ENCODE measurements around the gene PRSS53. TPM values are rescaled to one million over a fixed set of nuclear protein-coding genes. Genes with fewer than 3 reads are reported as not detected.
"Not testable (repeated sequence)": the region's sequence is repeated elsewhere in the genome, so short reads cannot be mapped to it uniquely, and the experiment has no call there.

Gene PRSS53
- 0.92 TPM in 2 replicates for total RNA-seq

GRCh38 chr16:31088459-31089183 is at the start of gene PRSS53:
PRSS53 (minus strand) TSS chr16:31088943; CDS start chr16:31088809, 134 bp downstream.
- no peak for DNase-seq (ENCODE audit: low read depth, low spot score)

GRCh38 chr16:31136822-31137499 is 48.2 kb upstream of the PRSS53 start:
- not testable (repeated sequence) for DNase-seq (ENCODE audit: low read depth, low spot score)

GRCh38 chr16:31136287-31136662 is 47.5 kb upstream of the PRSS53 start:
- DNase-seq (ENCODE audit: low read depth, low spot score), result no peak

- DNase-seq (ENCODE audit: low read depth, low spot score), result no peak
Observed at GRCh38 chr16:31135535-31136286, 47.0 kb upstream of the PRSS53 start, which contains the start of gene PRSS8. PRSS8 (minus strand) TSS chr16:31135727; CDS start chr16:31135498, 229 bp downstream.

- DNase-seq (ENCODE audit: low read depth, low spot score), result no peak
Observed at GRCh38 chr16:31134625-31135534, 46.1 kb upstream of the PRSS53 start.

- DNase-seq (ENCODE audit: low read depth, low spot score), result no peak
Observed at GRCh38 chr16:31134091-31134571, 45.4 kb upstream of the PRSS53 start.

- DNase-seq (ENCODE audit: low read depth, low spot score), result no peak
Observed at GRCh38 chr16:31133046-31133501, 44.3 kb upstream of the PRSS53 start.

- DNase-seq (ENCODE audit: low read depth, low spot score), result no peak
Observed at GRCh38 chr16:31132303-31132979, 43.7 kb upstream of the PRSS53 start.

- no peak for DNase-seq (ENCODE audit: low read depth, low spot score)
Observed at GRCh38 chr16:31131841-31132271, 43.1 kb upstream of the PRSS53 start.

GRCh38 chr16:31131416-31131815 is 42.7 kb upstream of the PRSS53 start:
- DNase-seq (ENCODE audit: low read depth, low spot score), result no peak

GRCh38 chr16:31130899-31131298 is 42.2 kb upstream of the PRSS53 start:
- DNase-seq (ENCODE audit: low read depth, low spot score), result no peak

GRCh38 chr16:31130336-31130891 is 41.7 kb upstream of the PRSS53 start:
- no peak for DNase-seq (ENCODE audit: low read depth, low spot score)

- DNase-seq (ENCODE audit: low read depth, low spot score), result no peak
Observed at GRCh38 chr16:31129568-31130335, 41.0 kb upstream of the PRSS53 start.

GRCh38 chr16:31128711-31129567 is 40.2 kb upstream of the PRSS53 start:
- no peak for DNase-seq (ENCODE audit: low read depth, low spot score)

GRCh38 chr16:31127182-31127581 is 38.4 kb upstream of the PRSS53 start:
- no peak for DNase-seq (ENCODE audit: low read depth, low spot score)

GRCh38 chr16:31125844-31126243 is 37.1 kb upstream of the PRSS53 start:
- no peak for DNase-seq (ENCODE audit: low read depth, low spot score)

- DNase-seq (ENCODE audit: low read depth, low spot score), result no peak
Observed at GRCh38 chr16:31120129-31120528, 31.4 kb upstream of the PRSS53 start.

All from pulmonary artery endothelial cell (primary cell).